Glomerular visceral epithelial cell (primary cell): ENCODE results near the gene PCSK7.

Source experiments
- DNase-seq: peaks from one replicate; pipeline ENCODE4 v3.0.0-alpha.2; 2016; ENCODE audit errors: extremely low spot score

PCSK7 gene

DNA sequence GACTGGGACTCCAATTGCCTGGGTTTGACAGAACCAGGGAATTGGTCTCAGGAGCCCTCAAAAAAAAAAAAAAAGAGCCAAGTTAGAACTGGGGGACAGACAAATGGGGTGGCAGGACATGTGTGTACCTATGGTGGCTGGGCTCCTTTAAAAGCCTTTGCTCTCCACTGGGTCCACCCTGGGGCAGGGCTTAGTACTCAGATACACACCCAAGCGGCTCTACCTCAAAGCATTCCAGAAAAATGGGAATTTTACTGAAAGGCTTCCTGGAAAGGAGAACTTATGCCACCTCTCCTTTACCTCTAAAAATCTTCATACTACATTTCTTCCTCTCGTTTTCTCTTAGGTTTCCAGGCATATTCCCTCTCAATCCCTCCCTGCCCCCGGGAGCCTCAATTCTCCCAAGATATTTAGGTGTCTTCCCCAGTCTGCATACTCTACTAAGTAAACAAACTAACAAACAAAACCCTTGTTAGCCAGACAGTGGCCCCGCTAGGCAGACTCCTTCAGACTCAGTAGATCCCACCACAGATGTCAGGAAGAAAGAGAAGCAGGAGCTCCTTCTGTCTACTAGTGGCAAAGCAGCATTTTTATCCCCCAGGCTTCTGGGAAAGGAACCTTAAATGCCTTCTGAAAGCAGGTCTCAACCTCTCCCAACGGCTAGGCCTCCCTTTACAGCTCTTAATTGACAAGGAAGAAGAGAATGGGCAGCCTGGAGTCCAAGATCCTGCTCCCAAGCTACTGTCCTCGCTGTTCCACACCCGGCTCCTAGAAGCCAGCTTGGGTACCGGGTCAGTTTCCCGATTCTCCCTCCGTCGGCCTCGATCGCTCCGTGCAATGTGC, 653 bp downstream of the PCSK7 start:
- no peak for DNase-seq

DNA sequence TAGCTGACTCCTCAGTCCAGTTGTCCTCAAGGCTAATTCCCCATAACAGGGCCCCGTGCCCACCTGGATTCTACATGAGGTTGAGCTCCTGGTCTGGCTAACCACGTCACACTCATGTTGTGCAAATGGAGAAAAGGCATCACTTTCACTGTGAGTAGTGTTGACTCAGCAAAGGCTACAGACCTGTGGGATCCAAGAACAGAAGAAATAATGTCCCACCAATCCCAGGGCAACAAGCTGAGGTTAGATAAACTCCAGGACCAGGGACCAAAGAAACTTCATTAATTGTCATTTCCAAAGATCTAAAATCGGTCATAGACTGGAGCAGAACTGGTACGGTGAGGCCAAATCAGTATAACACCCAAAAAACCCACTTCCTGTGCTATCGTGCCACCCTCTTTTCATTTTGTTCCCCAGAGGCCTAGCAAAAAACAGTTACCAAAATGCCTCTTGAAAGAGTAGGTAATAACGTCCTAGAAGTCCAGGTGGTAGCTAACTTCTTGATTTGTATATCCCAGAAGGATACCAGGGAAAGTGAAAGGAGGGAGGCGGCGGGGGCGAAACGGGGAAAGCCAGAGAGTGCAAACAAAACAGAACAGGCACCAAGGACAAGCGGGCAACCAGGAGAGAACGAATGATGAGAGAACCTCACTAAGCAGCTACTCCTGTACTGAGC, 1.4 kb downstream of the PCSK7 start:
- DNase-seq, result no peak

DNA sequence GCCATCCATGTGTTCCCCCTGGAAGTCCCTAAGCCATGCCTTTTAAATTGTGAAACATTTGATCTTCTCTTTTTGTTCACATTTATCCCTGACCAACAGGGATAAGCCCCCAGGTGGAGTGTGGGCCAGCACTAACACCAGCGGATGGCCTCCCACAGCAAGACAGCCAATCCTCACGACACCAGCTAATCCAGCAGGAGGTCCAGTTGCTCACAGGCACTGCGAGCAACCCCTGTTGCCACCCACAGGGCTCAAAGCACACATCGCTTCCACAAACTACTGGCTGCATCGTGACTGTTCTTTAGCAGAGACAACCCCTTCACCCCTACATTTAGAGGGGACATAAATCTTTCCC, 2.0 kb downstream of the PCSK7 start:
- no peak for DNase-seq

DNA sequence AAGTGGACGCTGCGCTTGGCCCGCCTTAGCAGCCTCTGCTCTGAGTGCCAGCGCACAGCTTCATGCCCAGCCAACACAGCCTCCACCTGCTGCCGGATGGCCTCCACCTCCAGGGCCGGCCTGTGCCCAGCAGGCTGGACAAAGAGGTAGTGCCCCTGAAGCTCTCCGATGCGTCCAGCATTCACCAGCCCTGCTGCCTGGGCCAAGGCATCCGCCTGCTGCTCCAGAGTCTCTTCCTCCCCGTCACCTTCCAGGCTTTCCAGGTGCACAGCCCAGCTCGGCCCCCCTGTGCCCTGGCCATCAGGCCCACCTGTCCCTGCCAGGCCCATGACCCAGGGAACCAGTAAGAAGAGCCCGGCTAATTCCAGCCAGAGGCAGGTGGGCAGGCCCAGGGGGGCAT, 2.5 kb downstream of the PCSK7 start:
- no peak for DNase-seq

DNA sequence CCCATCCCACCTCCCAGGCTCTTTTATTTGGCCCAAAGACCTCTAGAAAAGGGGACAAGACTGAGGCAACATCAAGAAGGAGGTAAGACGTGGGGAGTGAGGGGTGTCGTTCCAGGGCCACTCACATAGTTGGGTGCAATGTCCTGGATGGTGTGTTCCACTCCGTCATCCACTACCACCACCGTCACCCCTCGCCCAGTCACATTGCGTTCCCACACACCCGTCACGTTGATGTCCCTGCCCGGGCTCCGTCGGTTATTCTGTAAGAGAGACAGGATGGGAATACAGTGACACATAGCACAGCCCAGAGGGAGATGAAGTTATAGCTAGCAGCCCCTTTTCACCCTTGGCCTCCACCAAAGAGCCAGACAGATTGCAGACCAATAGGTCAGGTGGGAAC, 3.8 kb downstream of the PCSK7 start:
- no peak for DNase-seq

DNA sequence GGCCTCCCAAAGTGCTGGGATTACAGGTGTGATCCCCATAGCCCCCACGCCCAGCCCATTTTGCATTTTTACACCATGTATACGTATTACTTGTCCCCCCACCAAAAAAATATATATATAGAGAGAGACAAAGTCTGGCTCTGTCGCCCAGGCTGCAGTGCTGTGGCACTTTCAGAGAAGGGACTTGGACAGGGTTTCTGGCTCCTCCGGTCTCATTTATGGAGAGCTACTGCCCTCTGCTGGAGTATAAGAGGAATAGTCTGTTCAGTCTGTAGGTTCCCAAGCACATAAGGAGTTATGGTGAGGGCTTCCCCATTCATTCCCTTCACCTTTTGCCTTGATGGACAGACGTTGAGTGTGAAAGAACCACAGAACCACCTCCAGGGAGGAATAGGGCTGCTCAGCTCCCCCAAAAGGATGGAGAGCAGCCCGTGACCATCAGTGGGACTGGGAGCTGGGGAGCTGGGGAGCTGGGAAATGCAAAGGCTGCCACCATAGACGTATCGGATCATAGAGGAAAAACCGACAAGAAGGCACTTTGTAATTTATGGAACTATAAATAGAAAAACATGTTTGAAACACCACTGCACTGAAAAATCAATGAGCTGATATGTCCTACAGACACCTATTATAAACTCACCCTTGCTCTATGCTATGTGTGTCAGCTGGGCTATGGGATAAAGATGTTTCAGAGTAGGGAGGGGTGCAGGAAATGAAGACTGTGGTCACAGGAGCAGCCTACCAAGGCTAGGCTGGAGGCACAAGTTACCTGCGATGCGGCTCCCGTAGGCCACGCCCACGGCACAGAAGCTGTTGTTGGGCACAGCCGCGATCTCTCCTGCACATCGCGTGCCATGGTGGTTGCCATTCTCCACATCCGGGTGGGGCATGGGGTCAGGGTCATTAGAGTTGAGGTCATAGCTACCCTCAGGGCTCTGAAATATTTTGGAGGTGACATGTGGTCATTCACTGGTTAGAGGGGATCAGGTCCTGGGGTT, 5.2 kb downstream of the PCSK7 start:
- peak; percentile 76 for DNase-seq

DNA sequence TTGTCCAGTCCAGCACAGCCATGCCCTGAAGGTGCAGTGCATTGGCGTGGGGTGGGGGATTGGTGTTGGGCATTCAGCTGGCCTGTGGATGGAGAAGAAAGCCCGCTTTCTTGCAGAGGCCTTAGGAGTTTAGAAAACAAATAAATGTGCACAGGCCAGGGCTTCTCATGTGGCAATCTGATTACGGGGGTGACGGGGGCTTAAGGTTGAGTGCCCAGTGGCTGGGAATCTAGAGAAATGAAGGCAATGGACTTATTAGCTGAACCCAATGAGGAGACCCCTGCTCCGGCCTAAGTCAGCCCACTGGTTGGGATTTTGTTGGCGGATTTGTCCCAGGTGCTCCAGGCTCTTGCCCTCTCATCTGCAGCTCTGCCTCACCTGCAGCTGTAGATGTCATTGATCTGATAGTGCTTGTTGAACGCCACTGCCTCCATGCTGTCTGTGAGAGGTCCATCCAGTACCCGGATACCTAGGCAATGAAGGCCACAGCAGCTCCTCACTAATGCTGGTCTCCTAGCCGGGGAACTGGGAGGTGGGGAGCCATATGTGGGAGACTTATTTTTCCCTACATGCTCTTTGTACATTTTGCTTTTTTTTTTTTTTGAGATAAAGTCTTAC, 6.2 kb downstream of the PCSK7 start:
- no peak for DNase-seq

DNA sequence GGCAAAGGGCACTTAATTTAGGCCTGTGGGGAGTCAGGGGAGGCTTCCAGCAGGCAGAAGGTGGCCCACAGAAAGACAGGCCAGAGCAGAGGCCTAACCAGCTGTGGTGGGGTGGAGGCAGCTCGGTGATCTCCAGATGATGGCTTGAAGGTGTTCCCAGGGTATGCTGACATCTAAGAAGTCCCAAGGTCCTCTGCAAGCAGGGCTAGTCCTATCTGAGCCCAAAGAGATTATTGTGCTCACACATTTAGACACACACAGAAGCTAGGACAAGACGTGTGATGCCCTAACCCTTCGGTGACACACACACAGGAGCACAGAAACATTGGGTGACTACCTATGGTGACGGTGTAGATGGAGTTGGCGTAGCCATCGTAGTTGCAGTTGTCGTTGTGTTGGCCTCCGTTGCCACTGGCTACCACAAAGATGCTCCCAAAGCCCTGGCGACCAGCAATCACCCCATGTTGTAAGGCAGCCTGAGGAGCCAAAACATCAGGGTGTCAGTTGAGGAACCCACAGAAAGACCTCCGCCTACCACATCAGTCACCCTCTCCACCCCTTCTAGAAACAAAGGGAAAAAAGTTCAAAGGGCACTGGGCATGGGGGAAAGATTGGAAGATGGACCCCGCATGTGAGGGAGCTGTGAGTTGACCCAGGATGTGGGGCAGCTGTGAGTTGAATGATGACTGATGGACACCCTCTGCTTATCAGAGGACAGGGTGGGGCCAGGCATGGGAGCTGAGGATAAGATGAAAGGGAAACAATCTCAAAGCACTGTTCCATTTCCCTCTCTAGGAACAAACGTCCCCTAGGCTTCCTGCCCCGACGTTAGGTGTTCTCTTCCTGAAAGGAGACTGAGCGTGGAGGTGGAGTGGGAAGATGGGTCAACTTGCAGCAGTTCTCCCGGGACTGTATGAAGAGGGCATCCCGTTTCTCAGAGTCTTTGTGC, 7.9 kb downstream of the PCSK7 start:
- DNase-seq, result no peak

DNA sequence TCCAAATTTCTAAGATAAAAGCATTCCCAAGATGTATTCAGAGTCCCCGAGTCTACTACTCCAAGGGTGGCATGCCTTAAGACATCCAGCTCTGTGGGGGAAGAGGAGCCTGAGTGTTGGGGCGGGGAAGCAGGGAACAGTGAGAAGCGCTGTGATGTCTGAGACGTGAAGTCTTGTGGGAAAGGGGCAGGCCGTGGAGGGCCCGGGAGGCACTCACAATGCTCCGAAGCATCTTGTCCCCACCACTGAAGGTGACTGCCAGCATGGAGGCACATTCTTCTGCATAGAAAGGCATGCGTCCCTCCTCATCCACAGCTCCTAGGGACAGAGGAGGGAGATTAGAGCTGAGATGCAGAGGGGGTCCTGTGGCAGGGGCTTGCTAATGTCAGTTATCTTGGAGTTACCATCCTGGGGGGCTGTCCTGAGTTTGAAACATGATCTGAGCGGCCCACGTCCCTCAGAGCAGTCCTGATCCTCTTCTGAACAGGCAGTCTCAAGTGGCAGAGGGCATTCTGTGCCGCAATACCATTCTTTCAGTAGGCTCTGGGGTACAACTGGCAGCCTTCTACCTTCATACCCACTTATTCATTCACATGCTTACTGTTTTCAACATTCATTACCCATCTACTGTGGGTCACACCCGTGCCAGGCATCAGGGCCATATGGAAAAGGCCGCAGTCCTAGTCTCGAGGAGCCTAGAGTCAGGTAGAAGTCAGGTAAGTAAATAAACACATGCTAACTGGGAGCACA, 8.7 kb downstream of the PCSK7 start:
- DNase-seq, result no peak

DNA sequence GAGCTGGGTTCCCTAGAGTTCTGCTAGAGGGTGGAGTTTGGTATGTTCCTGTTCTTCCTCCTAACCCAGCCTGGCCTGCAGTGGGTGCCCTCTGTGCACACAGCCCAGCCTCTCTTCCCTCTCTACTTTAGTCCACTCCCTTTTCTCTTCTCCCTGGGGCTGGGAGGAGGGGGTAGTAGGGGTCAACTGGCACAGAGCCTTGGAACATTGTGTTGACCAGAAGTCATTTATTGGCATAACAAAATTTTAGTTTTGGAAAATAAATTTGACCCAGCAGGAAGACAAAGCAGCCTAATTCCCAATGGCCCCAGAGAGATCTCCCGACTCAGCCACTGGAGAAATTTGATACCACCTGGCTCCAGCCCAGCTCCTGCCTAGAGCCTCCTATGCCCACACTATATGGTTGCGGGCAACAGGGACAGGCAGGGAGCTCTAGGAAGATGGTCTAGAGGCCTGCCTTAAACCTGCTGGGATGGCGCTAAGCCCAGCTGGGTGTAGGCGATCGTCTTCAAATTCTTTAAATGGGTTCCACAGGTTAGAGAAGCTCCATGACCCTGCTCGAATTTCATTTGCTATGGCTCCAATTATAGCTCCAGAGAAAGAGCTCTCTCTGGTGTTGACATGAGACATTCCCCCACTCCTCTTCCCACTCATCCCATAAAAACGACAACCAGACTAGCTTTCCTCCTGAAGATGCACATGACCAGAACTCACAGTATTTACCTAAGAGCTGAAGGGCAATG, 9.9 kb downstream of the PCSK7 start:
- DNase-seq, result no peak

DNA sequence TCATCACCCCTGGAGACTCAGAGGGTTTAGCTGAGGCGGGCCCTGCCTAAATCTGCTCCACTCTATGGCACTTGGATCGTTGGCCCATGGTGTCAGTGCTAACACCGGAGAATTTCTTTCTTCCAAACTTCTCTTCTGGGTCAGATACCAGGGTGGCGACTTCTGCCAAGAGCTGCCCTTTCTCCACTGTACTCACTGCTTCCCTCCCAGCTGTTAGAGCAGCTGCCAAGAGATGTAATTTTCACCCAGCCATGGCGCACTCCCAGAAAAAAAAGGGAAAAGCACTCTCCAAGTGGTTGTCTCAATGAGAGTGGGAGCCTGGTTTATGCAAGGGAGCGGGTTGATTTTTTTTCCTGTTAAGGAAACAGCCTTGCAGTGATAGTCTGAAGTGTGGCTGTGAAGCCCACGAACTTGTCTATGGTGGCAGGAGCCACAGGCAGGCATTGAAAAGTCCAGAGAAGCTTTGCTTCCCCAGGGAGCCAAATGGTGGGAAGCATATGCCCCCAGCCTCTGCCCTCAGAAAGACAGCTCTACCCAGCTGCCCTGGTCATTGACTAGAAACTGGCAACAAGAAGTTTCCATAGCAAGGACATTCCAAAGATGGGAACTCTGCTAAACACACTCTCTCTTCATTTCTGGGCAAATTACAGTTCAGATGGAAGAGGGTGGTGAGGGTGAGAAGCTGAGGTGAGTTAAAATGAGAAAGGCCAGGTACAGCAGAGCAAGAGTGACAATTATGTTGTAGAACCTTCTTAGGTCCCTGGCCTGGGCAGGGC, 10.7 kb downstream of the PCSK7 start:
- no peak for DNase-seq

DNA sequence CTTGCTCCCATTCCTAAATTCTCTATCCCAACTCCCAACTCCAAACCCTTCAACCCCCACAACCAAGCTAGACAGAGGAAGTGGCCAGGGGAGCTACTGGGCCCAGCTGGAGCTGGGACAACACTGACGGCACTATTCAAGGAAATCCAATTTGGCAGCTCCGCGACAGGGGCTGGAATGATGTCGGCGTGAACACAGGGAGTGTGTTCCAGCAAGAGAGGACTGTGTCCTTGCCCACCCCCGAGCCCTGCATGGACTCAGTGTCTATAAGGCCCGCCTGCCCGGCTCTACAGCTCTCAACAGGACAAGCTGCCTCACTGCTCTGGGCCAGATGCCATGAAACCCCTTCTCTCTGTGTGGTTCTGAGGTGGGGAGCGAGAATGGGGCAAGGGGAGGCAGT, 11.3 kb downstream of the PCSK7 start:
- DNase-seq, result no peak

DNA sequence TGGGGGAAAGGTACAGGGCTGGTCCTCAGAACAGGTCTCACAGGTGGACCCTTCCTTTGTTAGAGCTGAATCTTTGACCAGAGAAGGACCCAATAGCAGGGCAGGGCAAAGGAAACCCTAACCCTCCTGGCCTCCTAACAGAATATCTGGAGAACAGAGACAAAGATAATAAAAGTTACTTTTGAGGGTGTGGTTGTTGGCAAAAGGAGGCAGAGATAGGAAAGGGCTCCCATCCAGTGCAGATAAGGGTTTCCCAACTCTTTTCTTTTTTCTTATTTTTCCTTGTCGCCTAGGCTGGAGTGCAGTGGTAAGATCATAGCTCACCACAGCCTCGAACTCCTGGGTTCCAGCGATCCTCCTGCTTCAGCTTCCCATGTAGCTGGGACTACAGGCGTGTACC, 11.9 kb downstream of the PCSK7 start:
- no peak for DNase-seq

DNA sequence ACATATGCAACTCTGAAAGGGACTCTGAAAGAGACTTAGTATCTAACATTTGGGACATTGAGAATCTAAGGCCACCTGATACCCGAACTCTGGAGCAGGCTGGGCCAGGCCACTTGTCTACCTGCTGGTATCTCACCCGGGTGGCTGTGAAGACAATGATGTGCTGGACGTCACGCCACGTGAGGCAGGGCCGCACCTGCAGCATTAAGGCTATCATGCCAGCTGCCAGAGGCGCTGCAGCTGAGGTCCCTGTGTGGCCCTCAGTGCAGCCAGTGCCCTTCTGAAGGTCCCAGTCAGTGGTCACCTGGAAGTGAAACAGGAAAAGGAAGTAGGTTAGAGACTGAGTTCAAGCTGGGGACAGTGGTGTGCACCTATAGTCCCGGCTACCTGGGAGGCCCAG, 12.4 kb downstream of the PCSK7 start:
- DNase-seq, result no peak

DNA sequence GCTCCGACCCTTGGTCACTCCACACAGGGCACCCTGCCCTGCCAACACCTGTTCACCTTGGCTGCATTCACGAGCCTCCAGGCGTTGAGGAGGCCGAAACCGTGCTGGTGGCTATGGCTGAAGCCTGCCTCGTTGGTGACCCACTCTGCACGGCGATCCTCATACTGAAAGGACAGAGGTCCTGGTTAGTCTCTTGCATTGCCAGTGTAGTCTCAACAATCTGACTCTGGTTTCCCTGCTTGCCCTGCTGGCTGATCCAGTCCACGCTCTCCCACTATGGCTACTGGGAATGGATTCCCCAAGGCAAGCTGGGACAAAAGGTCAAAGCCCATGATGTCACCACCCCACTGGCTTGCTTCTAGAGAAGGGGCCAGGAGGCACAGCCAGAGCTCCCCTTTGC, 12.9 kb downstream of the PCSK7 start:
- DNase-seq, result no peak

DNA sequence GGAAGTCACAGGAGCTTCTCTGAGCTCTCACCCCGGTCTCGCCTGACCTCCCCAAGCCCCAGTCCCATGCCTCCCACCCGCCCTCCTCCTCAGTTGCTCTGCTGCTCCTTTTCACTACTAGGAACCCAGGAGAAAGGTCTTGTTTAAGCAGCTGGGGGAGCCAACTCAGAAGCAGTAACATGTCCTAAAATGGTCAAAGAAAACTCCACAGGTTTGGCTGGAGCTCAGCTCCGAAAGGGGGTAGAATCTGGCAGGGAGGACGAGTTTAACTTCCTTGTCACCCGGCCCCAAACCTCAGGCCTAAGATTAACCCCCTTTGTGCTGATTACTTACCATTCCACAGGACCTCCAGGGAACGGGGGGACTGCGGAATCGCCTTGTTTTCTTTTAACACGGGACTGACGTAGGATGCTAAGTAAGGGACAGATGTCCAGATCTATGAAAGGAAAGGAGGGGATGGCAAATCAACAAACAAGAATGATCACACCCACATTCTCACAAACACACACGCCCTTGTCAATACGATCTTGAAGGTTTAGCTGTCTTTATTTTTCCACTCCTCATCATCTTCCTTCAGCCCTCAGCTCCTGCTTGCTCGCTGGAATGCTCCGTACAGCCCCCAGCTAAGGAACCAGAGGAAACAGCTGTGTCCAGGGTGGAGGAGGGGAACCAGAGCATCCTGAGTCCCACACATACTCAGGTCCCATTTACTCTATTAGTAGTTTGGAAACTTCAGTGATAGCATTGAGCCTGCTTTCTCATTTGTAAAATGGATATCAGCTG, 13.5 kb downstream of the PCSK7 start:
- no peak for DNase-seq
